HCT116 (cell line): Measurements from ENCODE around the gene XPNPEP2.

Experiments
- EGR1 ChIP-seq: IDR thresholded peaks from 2 replicates; pipeline ENCODE4 v1.6.1; 2012; ENCODE audit warnings: low read depth
- EZH2 ChIP-seq: fragments of 200-600 bp; sonication (generic); IDR thresholded peaks from 2 replicates; pipeline ENCODE4 v1.6.1; 2017; ENCODE audit warnings: antibody characterized with exemption, mixed run types
- EZH2phosphoT487 ChIP-seq: fragments of 200-600 bp; IDR thresholded peaks from 2 replicates; pipeline ENCODE4 v1.6.1; 2018; ENCODE audit warnings: antibody characterized with exemption, borderline replicate concordance
- JUND ChIP-seq: IDR thresholded peaks from 2 replicates; pipeline ENCODE4 v1.6.1; 2012
- POLR2A ChIP-seq: IDR thresholded peaks from 2 replicates; pipeline ENCODE4 v1.7.0; 2011; ENCODE audit warnings: borderline replicate concordance; ENCODE audit not compliant: insufficient read depth, insufficient read length; ENCODE audit errors: extremely low read depth
- POLR2AphosphoS5 ChIP-seq: IDR thresholded peaks from 2 replicates; pipeline ENCODE4 v1.6.1; 2011; ENCODE audit warnings: mild to moderate bottlenecking, low read depth, low read length, moderate library complexity
- RAD21 ChIP-seq: IDR thresholded peaks from 2 replicates; pipeline ENCODE4 v1.6.1; 2012; ENCODE audit warnings: low read depth, mild to moderate bottlenecking
- SP1 ChIP-seq: IDR thresholded peaks from 2 replicates; pipeline ENCODE4 v1.6.1; 2012; ENCODE audit warnings: low read depth
- YY1 ChIP-seq: IDR thresholded peaks from 2 replicates; pipeline ENCODE4 v1.6.1; 2011; ENCODE audit warnings: low read length, low read depth, moderate library complexity, mild to moderate bottlenecking; ENCODE audit not compliant: insufficient replicate concordance; ENCODE audit errors: extremely low read depth
- ZNF274 ChIP-seq: fragments of 200-500 bp; sonication (Bioruptor generic); IDR thresholded peaks from 2 replicates; pipeline ENCODE4 v1.6.1; 2014; ENCODE audit warnings: mild to moderate bottlenecking, low read depth, low read length, inconsistent platforms
- TF ChIP-seq, protein P1 (sequence below): IDR thresholded peaks from 2 replicates; pipeline ENCODE4 v1.6.1; 2012; ENCODE audit warnings: low read depth
- TF ChIP-seq, protein P2 (sequence below), 3 experiments: fragments of 200-600 bp in 1 of 3; sonication (generic) in 1 of 3; IDR thresholded peaks in 2 of 3; conservative IDR thresholded peaks in 1 of 3; 2 replicates each; pipeline ENCODE4 v1.5.1; 2012 to 2017; ENCODE audit warnings: low read depth in 2 of 3, low read length in 2 of 3, antibody characterized with exemption in 1 of 3, borderline replicate concordance in 1 of 3, control low read depth in 1 of 3, mild to moderate bottlenecking in 1 of 3, mixed read lengths in 1 of 3, mixed run types in 1 of 3, moderate library complexity in 1 of 3; ENCODE audit not compliant: insufficient read depth in 1 of 3
- TF ChIP-seq, protein P3 (sequence below): IDR thresholded peaks from 2 replicates; pipeline ENCODE4 v1.6.1; 2012

DNA sequence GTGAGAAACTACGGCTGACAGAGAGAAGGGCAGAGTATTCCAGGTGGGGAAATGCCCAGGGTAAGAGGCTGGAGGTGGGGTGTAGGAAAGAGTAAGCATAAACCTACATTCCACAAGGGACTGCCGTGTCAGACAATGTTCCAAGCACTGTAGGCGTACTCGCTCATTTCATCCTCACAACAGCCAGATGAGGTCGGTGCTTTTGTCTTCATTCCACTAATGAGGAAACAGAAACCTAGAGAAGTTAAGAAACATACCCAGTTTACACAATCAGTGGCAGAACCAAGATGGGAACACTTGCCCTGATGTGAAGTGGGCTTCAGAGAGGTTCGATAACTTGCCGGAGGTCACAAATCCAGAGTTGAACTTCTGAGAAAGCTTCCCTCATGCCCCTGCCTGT lies 45.6 kb downstream of the XPNPEP2 start:
- TF ChIP-seq, protein P1, sequence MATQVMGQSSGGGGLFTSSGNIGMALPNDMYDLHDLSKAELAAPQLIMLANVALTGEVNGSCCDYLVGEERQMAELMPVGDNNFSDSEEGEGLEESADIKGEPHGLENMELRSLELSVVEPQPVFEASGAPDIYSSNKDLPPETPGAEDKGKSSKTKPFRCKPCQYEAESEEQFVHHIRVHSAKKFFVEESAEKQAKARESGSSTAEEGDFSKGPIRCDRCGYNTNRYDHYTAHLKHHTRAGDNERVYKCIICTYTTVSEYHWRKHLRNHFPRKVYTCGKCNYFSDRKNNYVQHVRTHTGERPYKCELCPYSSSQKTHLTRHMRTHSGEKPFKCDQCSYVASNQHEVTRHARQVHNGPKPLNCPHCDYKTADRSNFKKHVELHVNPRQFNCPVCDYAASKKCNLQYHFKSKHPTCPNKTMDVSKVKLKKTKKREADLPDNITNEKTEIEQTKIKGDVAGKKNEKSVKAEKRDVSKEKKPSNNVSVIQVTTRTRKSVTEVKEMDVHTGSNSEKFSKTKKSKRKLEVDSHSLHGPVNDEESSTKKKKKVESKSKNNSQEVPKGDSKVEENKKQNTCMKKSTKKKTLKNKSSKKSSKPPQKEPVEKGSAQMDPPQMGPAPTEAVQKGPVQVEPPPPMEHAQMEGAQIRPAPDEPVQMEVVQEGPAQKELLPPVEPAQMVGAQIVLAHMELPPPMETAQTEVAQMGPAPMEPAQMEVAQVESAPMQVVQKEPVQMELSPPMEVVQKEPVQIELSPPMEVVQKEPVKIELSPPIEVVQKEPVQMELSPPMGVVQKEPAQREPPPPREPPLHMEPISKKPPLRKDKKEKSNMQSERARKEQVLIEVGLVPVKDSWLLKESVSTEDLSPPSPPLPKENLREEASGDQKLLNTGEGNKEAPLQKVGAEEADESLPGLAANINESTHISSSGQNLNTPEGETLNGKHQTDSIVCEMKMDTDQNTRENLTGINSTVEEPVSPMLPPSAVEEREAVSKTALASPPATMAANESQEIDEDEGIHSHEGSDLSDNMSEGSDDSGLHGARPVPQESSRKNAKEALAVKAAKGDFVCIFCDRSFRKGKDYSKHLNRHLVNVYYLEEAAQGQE: no peak
- no peak for TF ChIP-seq POLR2AphosphoS5
- TF ChIP-seq, protein P2, sequence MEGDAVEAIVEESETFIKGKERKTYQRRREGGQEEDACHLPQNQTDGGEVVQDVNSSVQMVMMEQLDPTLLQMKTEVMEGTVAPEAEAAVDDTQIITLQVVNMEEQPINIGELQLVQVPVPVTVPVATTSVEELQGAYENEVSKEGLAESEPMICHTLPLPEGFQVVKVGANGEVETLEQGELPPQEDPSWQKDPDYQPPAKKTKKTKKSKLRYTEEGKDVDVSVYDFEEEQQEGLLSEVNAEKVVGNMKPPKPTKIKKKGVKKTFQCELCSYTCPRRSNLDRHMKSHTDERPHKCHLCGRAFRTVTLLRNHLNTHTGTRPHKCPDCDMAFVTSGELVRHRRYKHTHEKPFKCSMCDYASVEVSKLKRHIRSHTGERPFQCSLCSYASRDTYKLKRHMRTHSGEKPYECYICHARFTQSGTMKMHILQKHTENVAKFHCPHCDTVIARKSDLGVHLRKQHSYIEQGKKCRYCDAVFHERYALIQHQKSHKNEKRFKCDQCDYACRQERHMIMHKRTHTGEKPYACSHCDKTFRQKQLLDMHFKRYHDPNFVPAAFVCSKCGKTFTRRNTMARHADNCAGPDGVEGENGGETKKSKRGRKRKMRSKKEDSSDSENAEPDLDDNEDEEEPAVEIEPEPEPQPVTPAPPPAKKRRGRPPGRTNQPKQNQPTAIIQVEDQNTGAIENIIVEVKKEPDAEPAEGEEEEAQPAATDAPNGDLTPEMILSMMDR (IDR thresholded peaks at IDR 0.05 in 2 of 3, conservative IDR thresholded peaks at IDR 0.05 in 1 of 3; ENCODE audit: borderline replicate concordance in 1 of 3, insufficient read depth in 1 of 3, low read depth in 2 of 3, low read length in 2 of 3): no peak
- TF ChIP-seq RAD21: no peak
- no peak for TF ChIP-seq POLR2A
- no peak for TF ChIP-seq EGR1
- no peak for TF ChIP-seq EZH2
- no peak for TF ChIP-seq SP1
- no peak for TF ChIP-seq EZH2phosphoT487
- no peak for TF ChIP-seq ZNF274
- no peak for TF ChIP-seq JUND
- no peak for TF ChIP-seq YY1
- TF ChIP-seq, protein P3, sequence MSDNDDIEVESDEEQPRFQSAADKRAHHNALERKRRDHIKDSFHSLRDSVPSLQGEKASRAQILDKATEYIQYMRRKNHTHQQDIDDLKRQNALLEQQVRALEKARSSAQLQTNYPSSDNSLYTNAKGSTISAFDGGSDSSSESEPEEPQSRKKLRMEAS: no peak
